Neural progenitor cell (in vitro differentiated cells): ENCODE measurements around the gene CELA1. TPM values are rescaled to one million over a fixed set of nuclear protein-coding genes. Genes with fewer than 3 reads are reported as not detected.

ENCODE experiments used
- DNase-seq: peaks from one replicate; pipeline ENCODE4 v3.0.0-alpha.2; 2016; ENCODE audit warnings: low spot score
- H2AFZ ChIP-seq: fragments of 200-600 bp; sonication (generic); replicated peaks from 2 replicates; pipeline ENCODE4 v1.6.1; 2016; ENCODE audit warnings: antibody characterized with exemption
- H3F3A ChIP-seq: fragments of 200-600 bp; sonication (generic); 2 replicates; pipeline ENCODE4 v1.6.1; 2016; ENCODE audit warnings: antibody characterized with exemption, low read depth
- H3K27ac ChIP-seq: fragments of 200-600 bp; sonication (generic); 2 replicates; pipeline ENCODE4 v1.5.1; 2016; ENCODE audit warnings: mild to moderate bottlenecking
- H3K27me3 ChIP-seq: fragments of 200-600 bp; sonication (generic); 2 replicates; pipeline ENCODE4 v1.6.1; 2016; ENCODE audit warnings: mild to moderate bottlenecking, moderate library complexity
- H3K36me3 ChIP-seq: fragments of 200-600 bp; sonication (generic); 2 replicates; pipeline ENCODE4 v1.5.1; 2016
- H3K4me1 ChIP-seq: fragments of 200-600 bp; sonication (generic); 2 replicates; pipeline ENCODE4 v1.6.1; 2016; ENCODE audit warnings: mixed run types
- H3K4me2 ChIP-seq: fragments of 200-600 bp; sonication (generic); 2 replicates; pipeline ENCODE4 v1.6.1; 2016
- H3K4me3 ChIP-seq: fragments of 200-600 bp; sonication (generic); 2 replicates; pipeline ENCODE4 v1.5.1; 2016
- H3K79me2 ChIP-seq: fragments of 200-600 bp; sonication (generic); 2 replicates; pipeline ENCODE4 v1.6.1; 2016; ENCODE audit warnings: low read depth
- H3K9ac ChIP-seq: fragments of 200-600 bp; sonication (generic); 2 replicates; pipeline ENCODE4 v1.6.1; 2016
- H3K9me3 ChIP-seq: fragments of 200-600 bp; sonication (generic); 2 replicates; pipeline ENCODE4 v1.5.1; 2016; ENCODE audit warnings: low read depth
- H4K20me1 ChIP-seq: fragments of 200-600 bp; sonication (generic); 2 replicates; pipeline ENCODE4 v1.6.1; 2016; ENCODE audit warnings: low read depth
- H3K27ac Mint-ChIP-seq: 3 replicates; pipeline ENCODE4 v1.8.0; 2021; ENCODE audit warnings: mixed read lengths
- H3K27me3 Mint-ChIP-seq: 2 replicates; pipeline ENCODE4 v1.8.0; 2022; ENCODE audit warnings: low read depth, mild to moderate bottlenecking, inconsistent platforms, moderate library complexity, mixed read lengths; ENCODE audit not compliant: insufficient read depth
- H3K36me3 Mint-ChIP-seq: 3 replicates; pipeline ENCODE4 v1.8.0; 2021; ENCODE audit warnings: mixed read lengths
- H3K4me1 Mint-ChIP-seq: 3 replicates; pipeline ENCODE4 v1.8.0; 2021; ENCODE audit warnings: mixed read lengths
- H3K4me3 Mint-ChIP-seq: 3 replicates; pipeline ENCODE4 v1.8.0; 2021; ENCODE audit warnings: mild to moderate bottlenecking, moderate library complexity, mixed read lengths
- H3K9me3 Mint-ChIP-seq: 3 replicates; pipeline ENCODE4 v1.8.0; 2020; ENCODE audit warnings: mixed read lengths
- EZH2 ChIP-seq: fragments of 200-600 bp; sonication (generic); IDR thresholded peaks from 2 replicates; pipeline ENCODE4 v1.6.1; 2017; ENCODE audit warnings: antibody characterized with exemption, mild to moderate bottlenecking, moderate library complexity
- EZH2phosphoT487 ChIP-seq: fragments of 200-600 bp; sonication (generic); IDR thresholded peaks from 2 replicates; pipeline ENCODE4 v1.6.1; 2017; ENCODE audit warnings: antibody characterized with exemption
- total RNA-seq: library from RNA; depleted of rRNA; stranded (reverse); fragments of >200 nt; gene quantifications from 2 replicates; pipeline ENCODE4 v1.2.3, GENCODE V29; 2015; ENCODE audit warnings: low replicate concordance
- TF ChIP-seq, protein P1 (sequence below): fragments of 200-600 bp; sonication (generic); IDR thresholded peaks from 2 replicates; pipeline ENCODE4 v1.5.1; 2017; ENCODE audit warnings: antibody characterized with exemption, mild to moderate bottlenecking

Gene CELA1
- total RNA-seq, 1 donor from 2014 or later: not detected

DNA sequence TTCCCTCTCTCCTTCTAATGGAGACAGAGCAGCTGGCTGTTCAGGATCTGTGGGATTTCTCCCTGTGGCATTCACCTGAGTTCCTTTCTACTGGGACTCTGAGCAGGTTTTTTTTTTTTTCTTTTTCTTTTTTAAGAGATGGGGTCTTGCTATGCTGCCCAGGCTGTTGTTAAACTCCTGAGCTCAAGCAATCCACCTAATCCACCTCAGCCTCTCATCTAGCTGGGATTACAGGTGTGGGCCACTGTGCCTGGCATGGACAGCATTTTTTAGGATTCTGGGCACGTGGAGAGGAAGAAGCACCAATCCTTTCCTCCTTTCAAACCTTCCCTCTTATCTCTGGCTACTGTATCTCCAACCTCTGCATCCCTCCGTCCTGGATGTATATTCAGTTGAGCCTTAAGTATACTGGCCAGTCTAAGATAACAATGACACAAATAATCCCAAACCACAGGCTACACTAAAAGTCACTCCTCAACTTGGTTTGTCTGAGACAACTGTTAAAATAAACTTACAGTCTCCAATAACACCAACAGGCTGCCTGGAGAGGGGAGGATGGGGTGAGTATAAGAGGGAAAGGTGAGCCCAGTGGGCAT lies 16.4 kb upstream of the CELA1 start:
- Histone ChIP-seq H2AFZ (no peak overlapping the region), H3K4me1 (peaks cover 12% of the 10 kb centered on the region), H3K9ac (no peak overlapping the region), H3K36me3 (no peaks in the 10 kb centered on the region), H4K20me1 (no peaks in the 10 kb centered on the region), H3K27me3 (no peaks in the 10 kb centered on the region), H3K27ac (no peak overlapping the region), H3K4me2 (no peak overlapping the region), H3K9me3 (no peaks in the 10 kb centered on the region), H3K79me2 (no peaks in the 10 kb centered on the region), H3F3A (peaks cover 6% of the 10 kb centered on the region), H3K4me3 (no peak overlapping the region)
- Mint-ChIP-seq H3K27ac (no peak overlapping the region), H3K4me1 (peaks cover 5% of the 10 kb centered on the region), H3K27me3 (peaks cover 8% of the 10 kb centered on the region), H3K36me3 (no peaks in the 10 kb centered on the region), H3K4me3 (no peak overlapping the region), H3K9me3 (no peaks in the 10 kb centered on the region)
- no peak for TF ChIP-seq EZH2
- no peak for TF ChIP-seq EZH2phosphoT487
- no peak for DNase-seq

DNA sequence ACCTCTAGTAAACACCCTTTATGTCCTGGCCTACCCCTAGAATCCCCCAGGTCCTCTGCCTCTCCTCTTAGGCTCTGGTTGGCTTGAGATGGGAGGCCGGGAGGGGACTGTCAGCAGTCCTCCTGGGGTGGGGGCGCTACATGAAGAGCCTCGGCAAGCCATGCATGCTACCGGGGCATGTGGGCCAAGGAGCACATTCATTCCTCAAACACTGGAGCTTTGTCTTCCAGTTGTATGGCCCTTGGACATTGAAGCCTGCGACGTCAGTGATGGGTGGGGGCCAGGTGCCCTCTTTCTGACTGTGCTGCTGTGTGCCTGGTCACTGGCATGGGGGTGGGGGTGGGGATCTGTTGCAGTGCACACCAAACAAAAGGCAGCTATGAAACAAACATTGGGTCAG lies 15.8 kb upstream of the CELA1 start:
- H2AFZ ChIP-seq: no peak overlapping the region
- no peak for TF ChIP-seq EZH2phosphoT487
- TF ChIP-seq, protein P1, sequence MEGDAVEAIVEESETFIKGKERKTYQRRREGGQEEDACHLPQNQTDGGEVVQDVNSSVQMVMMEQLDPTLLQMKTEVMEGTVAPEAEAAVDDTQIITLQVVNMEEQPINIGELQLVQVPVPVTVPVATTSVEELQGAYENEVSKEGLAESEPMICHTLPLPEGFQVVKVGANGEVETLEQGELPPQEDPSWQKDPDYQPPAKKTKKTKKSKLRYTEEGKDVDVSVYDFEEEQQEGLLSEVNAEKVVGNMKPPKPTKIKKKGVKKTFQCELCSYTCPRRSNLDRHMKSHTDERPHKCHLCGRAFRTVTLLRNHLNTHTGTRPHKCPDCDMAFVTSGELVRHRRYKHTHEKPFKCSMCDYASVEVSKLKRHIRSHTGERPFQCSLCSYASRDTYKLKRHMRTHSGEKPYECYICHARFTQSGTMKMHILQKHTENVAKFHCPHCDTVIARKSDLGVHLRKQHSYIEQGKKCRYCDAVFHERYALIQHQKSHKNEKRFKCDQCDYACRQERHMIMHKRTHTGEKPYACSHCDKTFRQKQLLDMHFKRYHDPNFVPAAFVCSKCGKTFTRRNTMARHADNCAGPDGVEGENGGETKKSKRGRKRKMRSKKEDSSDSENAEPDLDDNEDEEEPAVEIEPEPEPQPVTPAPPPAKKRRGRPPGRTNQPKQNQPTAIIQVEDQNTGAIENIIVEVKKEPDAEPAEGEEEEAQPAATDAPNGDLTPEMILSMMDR: no peak
- no peak for TF ChIP-seq EZH2
- H3K27ac ChIP-seq: no peak overlapping the region
- H3K4me1 Mint-ChIP-seq: no peaks in the 10 kb centered on the region
- no peaks in the 10 kb centered on the region for H3K9me3 Mint-ChIP-seq
- H3K36me3 Mint-ChIP-seq: no peaks in the 10 kb centered on the region
- no peak overlapping the region for H3K4me2 ChIP-seq
- H3K27ac Mint-ChIP-seq: no peak overlapping the region
- no peaks in the 10 kb centered on the region for H3K79me2 ChIP-seq
- H3K4me3 Mint-ChIP-seq: no peak overlapping the region
- no peaks in the 10 kb centered on the region for H3K36me3 ChIP-seq
- no peak overlapping the region for H3K4me3 ChIP-seq
- no peaks in the 10 kb centered on the region for H4K20me1 ChIP-seq
- no peaks in the 10 kb centered on the region for H3K9me3 ChIP-seq
- H3F3A ChIP-seq: peaks cover 1% of the 10 kb centered on the region
- peaks cover 6% of the 10 kb centered on the region for H3K27me3 Mint-ChIP-seq
- H3K9ac ChIP-seq: no peak overlapping the region
- no peaks in the 10 kb centered on the region for H3K27me3 ChIP-seq
- H3K4me1 ChIP-seq: peaks cover 7% of the 10 kb centered on the region
- no peak for DNase-seq

DNA sequence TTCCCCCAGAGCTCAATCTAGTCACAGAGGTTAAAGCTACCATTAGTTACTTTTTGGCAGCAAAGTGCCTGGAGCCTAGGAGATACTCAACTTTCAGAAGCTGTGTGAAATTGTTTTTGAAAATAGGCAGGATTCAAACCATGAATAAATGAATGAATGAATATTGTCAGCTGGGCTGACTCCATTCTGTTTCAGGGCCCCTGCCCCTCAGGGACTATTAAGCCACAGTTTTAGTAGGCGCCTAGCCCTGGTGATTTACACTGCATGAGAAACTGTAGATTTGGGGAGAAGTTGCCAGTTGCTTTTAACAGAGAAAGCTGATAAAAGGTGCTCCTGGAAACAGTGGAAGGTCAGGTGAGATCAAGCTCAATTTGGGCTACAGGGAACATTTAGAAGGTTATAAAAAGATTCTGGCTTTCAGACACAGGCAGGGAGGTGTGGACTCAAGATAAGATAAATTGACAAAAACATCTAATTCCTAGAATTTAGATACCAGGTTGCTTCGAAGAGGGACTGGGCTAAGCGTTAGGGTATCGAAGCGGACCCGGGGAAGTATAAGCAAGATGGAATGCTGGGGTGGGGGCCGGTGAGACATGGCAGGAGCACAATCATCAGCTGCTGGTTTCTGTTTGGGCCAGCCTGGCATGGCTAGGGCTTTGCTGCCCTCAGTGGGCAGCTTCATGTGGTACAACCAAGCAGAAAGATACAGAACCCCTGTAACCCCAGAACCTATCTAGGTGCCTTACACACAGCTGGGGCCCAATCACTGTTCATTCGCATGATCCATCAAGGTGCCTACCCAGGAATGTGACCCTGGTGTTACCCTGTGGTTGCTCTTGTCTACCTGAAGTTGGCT lies 14.9 kb upstream of the CELA1 start:
- H3K9me3 Mint-ChIP-seq: no peaks in the 10 kb centered on the region
- no peaks in the 10 kb centered on the region for H3F3A ChIP-seq
- no peak for DNase-seq
- H3K4me3 ChIP-seq: no peak overlapping the region
- no peaks in the 10 kb centered on the region for H3K27me3 ChIP-seq
- H3K4me2 ChIP-seq: no peak overlapping the region
- peaks cover 3% of the 10 kb centered on the region for H3K4me1 ChIP-seq
- H3K9ac ChIP-seq: no peak overlapping the region
- H3K36me3 Mint-ChIP-seq: no peaks in the 10 kb centered on the region
- H3K79me2 ChIP-seq: no peaks in the 10 kb centered on the region
- TF ChIP-seq EZH2 (no peak), EZH2phosphoT487 (no peak)
- TF ChIP-seq, protein P1: peak; percentile 9
- no peak overlapping the region for H2AFZ ChIP-seq
- no peaks in the 10 kb centered on the region for H3K9me3 ChIP-seq
- no peaks in the 10 kb centered on the region for H3K4me1 Mint-ChIP-seq
- peaks cover 6% of the 10 kb centered on the region for H3K27me3 Mint-ChIP-seq
- no peaks in the 10 kb centered on the region for H4K20me1 ChIP-seq
- no peak overlapping the region for H3K27ac Mint-ChIP-seq
- no peak overlapping the region for H3K27ac ChIP-seq
- H3K36me3 ChIP-seq: no peaks in the 10 kb centered on the region
- H3K4me3 Mint-ChIP-seq: no peak overlapping the region

DNA sequence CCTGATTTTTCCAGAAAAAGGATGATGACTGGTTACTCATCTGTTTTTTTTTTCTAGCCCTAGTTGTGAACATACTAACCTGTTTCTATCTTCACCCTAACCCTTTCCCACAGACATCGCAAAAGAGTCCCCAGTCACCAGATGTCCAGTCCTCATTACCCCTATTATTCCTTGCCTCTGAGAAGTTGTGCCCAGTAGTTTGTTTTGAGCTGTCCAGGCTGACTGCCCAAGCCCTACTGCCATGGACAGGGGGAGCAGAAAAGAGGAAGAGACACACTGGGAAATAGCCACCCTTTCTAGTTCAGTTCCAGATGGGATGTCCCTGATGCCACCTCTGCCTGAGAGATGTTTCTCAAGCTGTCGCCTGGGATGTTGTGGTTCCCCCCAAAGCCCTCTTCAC lies 13.8 kb upstream of the CELA1 start:
- H3K4me1 ChIP-seq: no peaks in the 10 kb centered on the region
- no peaks in the 10 kb centered on the region for H3K9me3 Mint-ChIP-seq
- no peak for DNase-seq
- no peak overlapping the region for H3K4me3 ChIP-seq
- no peaks in the 10 kb centered on the region for H3K36me3 Mint-ChIP-seq
- no peak overlapping the region for H2AFZ ChIP-seq
- H3K27me3 Mint-ChIP-seq: peaks cover 6% of the 10 kb centered on the region
- H3K4me3 Mint-ChIP-seq: no peak overlapping the region
- H3K9me3 ChIP-seq: no peaks in the 10 kb centered on the region
- H3K79me2 ChIP-seq: no peaks in the 10 kb centered on the region
- H3K4me1 Mint-ChIP-seq: no peaks in the 10 kb centered on the region
- no peaks in the 10 kb centered on the region for H4K20me1 ChIP-seq
- H3F3A ChIP-seq: no peaks in the 10 kb centered on the region
- H3K27ac ChIP-seq: no peak overlapping the region
- no peaks in the 10 kb centered on the region for H3K27me3 ChIP-seq
- no peak overlapping the region for H3K9ac ChIP-seq
- H3K4me2 ChIP-seq: no peak overlapping the region
- H3K36me3 ChIP-seq: no peaks in the 10 kb centered on the region
- TF ChIP-seq, protein P1: no peak
- no peak for TF ChIP-seq EZH2
- H3K27ac Mint-ChIP-seq: no peak overlapping the region
